Thyroid gland (tissue), 4 donors: Measurements from ENCODE around the gene ZNF740. TPM values are rescaled to one million over a fixed set of nuclear protein-coding genes. Genes with fewer than 3 reads are reported as not detected.
"Not testable (repeated sequence)": the region's sequence is repeated elsewhere in the genome, so short reads cannot be mapped to it uniquely, and the experiment has no call there.

Experiments
- DNase-seq, 2 donors: peaks; one replicate each; pipeline ENCODE4 v3.0.0-alpha.2; 2019
- H3K27ac ChIP-seq, 3 donors: fragments of 200-600 bp; sonication (generic); 1 replicate in 2 of 3; 2 replicates in 1 of 3; pipeline ENCODE4 v1.5.1; 2016 to 2019; ENCODE audit warnings: mild to moderate bottlenecking in 1 of 3, moderate library complexity in 1 of 3
- H3K27me3 ChIP-seq: fragments of 200-600 bp; sonication (generic); one replicate; pipeline ENCODE4 v1.5.1; 2019
- H3K36me3 ChIP-seq, 2 donors: fragments of 200-600 bp; sonication (generic); one replicate each; pipeline ENCODE4 v1.5.1; 2016 to 2019
- H3K4me1 ChIP-seq, 2 donors: fragments of 200-600 bp; sonication (generic); one replicate each; pipeline ENCODE4 v1.5.1; 2017 to 2019
- H3K4me3 ChIP-seq, 3 donors: fragments of 200-600 bp; sonication (generic); replicated peaks in 1 of 3; 1 replicate in 2 of 3; 2 replicates in 1 of 3; pipeline ENCODE4 v1.5.1; 2016; ENCODE audit warnings: mild to moderate bottlenecking in 1 of 3
- H3K9me3 ChIP-seq: fragments of 200-600 bp; sonication (generic); one replicate; pipeline ENCODE4 v1.5.1; 2017
- CTCF ChIP-seq, 6 experiments: fragments of 200-600 bp in 3 of 6; fragments of 450-650 bp in 3 of 6; sonication (generic) in 3 of 6; IDR thresholded peaks; one replicate each; pipeline ENCODE4 v1.5.1; 2016 to 2019; ENCODE audit warnings: antibody characterized with exemption in 6 of 6, mild to moderate bottlenecking in 2 of 6, inconsistent platforms in 1 of 6, moderate library complexity in 1 of 6
- POLR2A ChIP-seq, 2 donors: fragments of 450-650 bp; IDR thresholded peaks; one replicate each; pipeline ENCODE4 v1.6.1; 2017; ENCODE audit warnings: antibody characterized with exemption in 2 of 2, mild to moderate bottlenecking in 2 of 2, moderate library complexity in 1 of 2
- WGBS, 2 donors: methylation state at CpG; one replicate each; pipeline ENCODE4 v1.1.5; 2017; 5-methylcytosine and 5-hydroxymethylcytosine counted together
- intact Hi-C: fragments of 100-400 bp; cut with DNase I; formaldehyde crosslinking; loops from one replicate; pipeline ENCODE4 v1.15.1; 2023
- total RNA-seq, 4 donors: library from RNA; depleted of rRNA; stranded (reverse); fragments of >200 nt; gene quantifications; one replicate each; pipeline ENCODE4 v1.2.3, GENCODE V29; 2016

The ZNF740 gene
- total RNA-seq, 4 donors from 2014 or later = 16.5 to 22.8 (median 20.6) TPM

- TF ChIP-seq POLR2A (IDR thresholded peaks at IDR 0.05) (no peak), CTCF (IDR thresholded peaks at IDR 0.05) (no peak)
- Histone ChIP-seq H3K27me3 (no peaks in the 10 kb centered on the region), H3K9me3 (no peaks in the 10 kb centered on the region), H3K4me1 (peaks cover 7 to 13% of the 10 kb centered on the region in 2 donors), H3K27ac (no peak overlapping the region), H3K4me3 (no peak overlapping the region), H3K36me3 (no peaks in the 10 kb centered on the region)
- WGBS, 2 donors = 66 to 82% methylated on average over 10 of the region's 10 CpGs
- intact Hi-C loops = no loop called here
- peak in 1 of 2 donors; percentile 27 for DNase-seq
Measured at GRCh38 chr12:53200458-53201176, 20.1 kb downstream of the ZNF740 start.

- intact Hi-C loops = no loop called here
- Histone ChIP-seq H3K4me1 (peaks cover 7 to 13% of the 10 kb centered on the region in 2 donors), H3K27ac (no peak overlapping the region), H3K9me3 (no peaks in the 10 kb centered on the region), H3K36me3 (no peaks in the 10 kb centered on the region), H3K4me3 (no peak overlapping the region), H3K27me3 (no peaks in the 10 kb centered on the region)
- TF ChIP-seq POLR2A (IDR thresholded peaks at IDR 0.05) = no peak
- TF ChIP-seq CTCF (IDR thresholded peaks at IDR 0.05) = no peak
- WGBS, 2 donors = 86 to 91% methylated on average over 1 of the region's 1 CpG
- no peak for DNase-seq
Measured at GRCh38 chr12:53201177-53201541, 20.6 kb downstream of the ZNF740 start.

GRCh38 chr12:53201639-53202038 lies 21.1 kb downstream of the ZNF740 start:
- no peaks in the 10 kb centered on the region for H3K36me3 ChIP-seq
- no peaks in the 10 kb centered on the region for H3K27me3 ChIP-seq
- no peak overlapping the region for H3K4me3 ChIP-seq
- no peak overlapping the region for H3K27ac ChIP-seq
- intact Hi-C loops = no loop called here
- 94 to 95% methylated on average over 4 of the region's 4 CpGs for WGBS, 2 donors
- TF ChIP-seq POLR2A (IDR thresholded peaks at IDR 0.05) (no peak), CTCF (IDR thresholded peaks at IDR 0.05) (no peak)
- H3K9me3 ChIP-seq = no peaks in the 10 kb centered on the region
- H3K4me1 ChIP-seq = peaks cover 7 to 13% of the 10 kb centered on the region in 2 donors
- DNase-seq = no peak

GRCh38 chr12:53202316-53202715 lies 21.8 kb downstream of the ZNF740 start:
- H3K4me3 ChIP-seq, H3K4me1 ChIP-seq, DNase-seq, H3K9me3 ChIP-seq, H3K27ac ChIP-seq, H3K36me3 ChIP-seq, intact Hi-C loops, H3K27me3 ChIP-seq: not testable (repeated sequence)
- WGBS, 2 donors = 83 to 91% methylated on average over 6 to 7 of the region's 7 CpGs

- no peaks in the 10 kb centered on the region for H3K36me3 ChIP-seq
- no peaks in the 10 kb centered on the region for H3K9me3 ChIP-seq
- H3K4me3 ChIP-seq = no peak overlapping the region
- no peaks in the 10 kb centered on the region for H3K4me1 ChIP-seq
- H3K27me3 ChIP-seq = no peaks in the 10 kb centered on the region
- intact Hi-C loops = no loop called here
- no peak overlapping the region for H3K27ac ChIP-seq
- DNase-seq = no peak
- 86 to 95% methylated on average over 1 of the region's 1 CpG for WGBS, 2 donors
- TF ChIP-seq CTCF (IDR thresholded peaks at IDR 0.05) = no peak
- no peak for TF ChIP-seq POLR2A (IDR thresholded peaks at IDR 0.05)
Measured at GRCh38 chr12:53204351-53204750, 23.8 kb downstream of the ZNF740 start.
